KMS-11 (cell line): ENCODE results near the gene MPHOSPH6.

ENCODE experiments used
- H2AFZ ChIP-seq: fragments of 200-600 bp; sonication (generic); 2 replicates; pipeline ENCODE4 v1.6.1; 2016; ENCODE audit warnings: antibody characterized with exemption, mixed run types, low read depth
- H3K27ac ChIP-seq: fragments of 200-600 bp; sonication (generic); 2 replicates; pipeline ENCODE4 v1.6.1; 2016; ENCODE audit warnings: mild to moderate bottlenecking, mixed run types
- H3K27me3 ChIP-seq: fragments of 200-600 bp; sonication (generic); 2 replicates; pipeline ENCODE4 v1.6.1; 2017; ENCODE audit warnings: mild to moderate bottlenecking, low read depth, mixed run types, moderate library complexity; ENCODE audit not compliant: insufficient read depth
- H3K36me3 ChIP-seq: fragments of 200-600 bp; sonication (generic); 2 replicates; pipeline ENCODE4 v1.6.1; 2017; ENCODE audit warnings: mild to moderate bottlenecking, mixed run types; ENCODE audit not compliant: insufficient read depth
- H3K4me1 ChIP-seq: fragments of 200-600 bp; sonication (generic); 2 replicates; pipeline ENCODE4 v1.6.1; 2016; ENCODE audit warnings: mild to moderate bottlenecking, low read depth, mixed run types; ENCODE audit not compliant: poor library complexity, severe bottlenecking
- H3K4me2 ChIP-seq: fragments of 200-600 bp; sonication (generic); 2 replicates; pipeline ENCODE4 v1.7.0; 2016; ENCODE audit warnings: mild to moderate bottlenecking, mixed run types
- H3K4me3 ChIP-seq: fragments of 200-600 bp; sonication (generic); IDR thresholded peaks from 2 replicates; pipeline ENCODE4 v1.6.1; 2017; ENCODE audit warnings: low read depth, low read length, mixed read lengths; ENCODE audit not compliant: insufficient read depth
- H3K79me2 ChIP-seq: fragments of 200-600 bp; sonication (generic); 2 replicates; pipeline ENCODE4 v1.6.1; 2016; ENCODE audit warnings: low read depth, mixed run types; ENCODE audit not compliant: insufficient read depth
- H3K9ac ChIP-seq: fragments of 200-600 bp; sonication (generic); 2 replicates; pipeline ENCODE4 v1.6.1; 2016; ENCODE audit warnings: mild to moderate bottlenecking, mixed run types
- H4K20me1 ChIP-seq: fragments of 200-600 bp; sonication (generic); 2 replicates; pipeline ENCODE4 v1.6.1; 2016; ENCODE audit warnings: mild to moderate bottlenecking, mixed run types; ENCODE audit not compliant: insufficient read depth
- CTCF ChIP-seq: fragments of 200-600 bp; sonication (generic); conservative IDR thresholded peaks from 2 replicates; pipeline ENCODE4 v1.6.1; 2017; ENCODE audit warnings: low read depth, mild to moderate bottlenecking, antibody characterized with exemption, low read length, moderate library complexity, mixed read lengths

Gene MPHOSPH6

GRCh38 chr16:82181461-82182185 lies 11.6 kb upstream of the MPHOSPH6 start:
- no peak overlapping the region for H3K4me2 ChIP-seq
- no peak overlapping the region for H3K4me3 ChIP-seq
- no peak for TF ChIP-seq CTCF
- no peaks in the 10 kb centered on the region for H3K79me2 ChIP-seq
- no peaks in the 10 kb centered on the region for H4K20me1 ChIP-seq
- no peaks in the 10 kb centered on the region for H3K4me1 ChIP-seq
- H3K27me3 ChIP-seq, result no peaks in the 10 kb centered on the region
- H3K36me3 ChIP-seq, result no peaks in the 10 kb centered on the region
- H2AFZ ChIP-seq, result no peak overlapping the region
- H3K9ac ChIP-seq, result no peak overlapping the region
- no peak overlapping the region for H3K27ac ChIP-seq

- no peak overlapping the region for H3K4me3 ChIP-seq
- TF ChIP-seq CTCF, result no peak
- no peaks in the 10 kb centered on the region for H3K27me3 ChIP-seq
- no peak overlapping the region for H3K9ac ChIP-seq
- no peaks in the 10 kb centered on the region for H4K20me1 ChIP-seq
- H3K4me1 ChIP-seq, result peaks cover 3% of the 10 kb centered on the region
- no peak overlapping the region for H3K27ac ChIP-seq
- no peak overlapping the region for H3K4me2 ChIP-seq
- H3K36me3 ChIP-seq, result no peaks in the 10 kb centered on the region
- no peak overlapping the region for H2AFZ ChIP-seq
- H3K79me2 ChIP-seq, result no peaks in the 10 kb centered on the region
Observed at GRCh38 chr16:82178352-82178751, 8.3 kb upstream of the MPHOSPH6 start.

GRCh38 chr16:82177555-82177954 lies 7.5 kb upstream of the MPHOSPH6 start:
- no peak overlapping the region for H3K4me2 ChIP-seq
- H3K79me2 ChIP-seq, result no peaks in the 10 kb centered on the region
- no peak for TF ChIP-seq CTCF
- no peaks in the 10 kb centered on the region for H3K27me3 ChIP-seq
- H3K27ac ChIP-seq, result no peak overlapping the region
- H3K36me3 ChIP-seq, result no peaks in the 10 kb centered on the region
- peaks cover 3% of the 10 kb centered on the region for H3K4me1 ChIP-seq
- H4K20me1 ChIP-seq, result no peaks in the 10 kb centered on the region
- H3K4me3 ChIP-seq, result no peak overlapping the region
- H3K9ac ChIP-seq, result no peak overlapping the region
- H2AFZ ChIP-seq, result no peak overlapping the region

- Histone ChIP-seq H3K9ac (no peak overlapping the region), H3K4me1 (peaks cover 3% of the 10 kb centered on the region), H3K79me2 (no peaks in the 10 kb centered on the region), H3K27me3 (peaks cover 4% of the 10 kb centered on the region; the same call in 1 of the 2 replicates), H3K27ac (no peak overlapping the region), H2AFZ (no peak overlapping the region), H3K36me3 (no peaks in the 10 kb centered on the region), H3K4me3 (no peak overlapping the region), H4K20me1 (no peaks in the 10 kb centered on the region), H3K4me2 (no peak overlapping the region)
- no peak for TF ChIP-seq CTCF
Observed at GRCh38 chr16:82176204-82176603, 6.2 kb upstream of the MPHOSPH6 start.
